ENCODE data around the gene CYGB.
"Not testable (repeated sequence)": the region's sequence is repeated elsewhere in the genome, so short reads cannot be mapped to it uniquely, and the experiment has no call there.

The CYGB gene

GRCh38 chr17:76538281-76538931, 897 bp upstream of the CYGB start:
- no peak for DNase-seq (ENCODE audit: low read depth in 2 of 2)

GRCh38 chr17:76537288-76537577, 276 bp downstream of the CYGB start:
- DNase-seq (ENCODE audit: low read depth in 2 of 2) = no peak

GRCh38 chr17:76536511-76537287, 810 bp downstream of the CYGB start:
- DNase-seq (ENCODE audit: low read depth in 2 of 2) = no peak

- no peak for DNase-seq (ENCODE audit: low read depth in 2 of 2)
These were observed 1.6 kb downstream of the CYGB start for GRCh38 chr17:76535788-76536510.

GRCh38 chr17:76534831-76535732, 2.4 kb downstream of the CYGB start:
- no peak for DNase-seq (ENCODE audit: low read depth in 2 of 2)

- not testable (repeated sequence) for DNase-seq (ENCODE audit: low read depth in 2 of 2)
These were observed 3.7 kb downstream of the CYGB start for GRCh38 chr17:76533640-76534359.

- no peak for DNase-seq (ENCODE audit: low read depth in 2 of 2)
These were observed 5.3 kb downstream of the CYGB start for GRCh38 chr17:76532072-76532651.

- no peak for DNase-seq (ENCODE audit: low read depth in 2 of 2)
These were observed 5.9 kb downstream of the CYGB start for GRCh38 chr17:76531486-76532038.

GRCh38 chr17:76530811-76531485, 6.6 kb downstream of the CYGB start:
- DNase-seq (ENCODE audit: low read depth in 2 of 2) = no peak

GRCh38 chr17:76530095-76530723, 7.3 kb downstream of the CYGB start:
- DNase-seq (ENCODE audit: low read depth in 2 of 2) = no peak

- DNase-seq (ENCODE audit: low read depth in 2 of 2) = no peak
These were observed 8.1 kb downstream of the CYGB start for GRCh38 chr17:76529224-76530094.

GRCh38 chr17:76528528-76529223, 8.8 kb downstream of the CYGB start:
- DNase-seq (ENCODE audit: low read depth in 2 of 2) = no peak

- DNase-seq (ENCODE audit: low read depth in 2 of 2) = no peak
These were observed 9.4 kb downstream of the CYGB start for GRCh38 chr17:76528156-76528527.

GRCh38 chr17:76527430-76528111, 9.9 kb downstream of the CYGB start:
- no peak for DNase-seq (ENCODE audit: low read depth in 2 of 2)

- not testable (repeated sequence) for DNase-seq (ENCODE audit: low read depth in 2 of 2)
These were observed 10.5 kb downstream of the CYGB start for GRCh38 chr17:76527016-76527415.

GRCh38 chr17:76525513-76525833, 12.0 kb downstream of the CYGB start:
- not testable (repeated sequence) for DNase-seq (ENCODE audit: low read depth in 2 of 2)
